Measurements from ENCODE around the gene OR8J3.
"Not testable (repeated sequence)": the region's sequence is repeated elsewhere in the genome, so short reads cannot be mapped to it uniquely, and the experiment has no call there.

OR8J3 gene
- total RNA-seq, result 0 reads per million in 3 donors

- H3K36me3 ChIP-seq (ENCODE audit: control insufficient read depth, insufficient read depth, low read length), result no peaks in the 10 kb centered on the region
- no peak within 1 kb of the TSS for H3K4me3 ChIP-seq (ENCODE audit: insufficient read depth, low read depth, low read length, poor library complexity, severe bottlenecking)
These were observed at the start of gene OR8J3 for GRCh38 chr11:56140151-56140661. TSS of gene OR8J3 (minus strand) at chr11:56140201. CDS start at chr11:56137718, 2,483 bp downstream.

GRCh38 chr11:56188602-56189001 lies 48.6 kb upstream of the OR8J3 start:
- DNase-seq, result no peak
- no peaks in the 10 kb centered on the region for H3K9me3 ChIP-seq (ENCODE audit: control insufficient read depth, low read length)
- H3K4me3 ChIP-seq (ENCODE audit: insufficient read depth, low read depth, low read length, poor library complexity, severe bottlenecking), result no peak overlapping the region
- H3K27ac ChIP-seq (ENCODE audit: insufficient read depth, low read length, poor library complexity, severe bottlenecking), result no peak overlapping the region
- H3K27me3 ChIP-seq (replicated peaks; ENCODE audit: control insufficient read depth, insufficient read depth, low read length, poor library complexity, severe bottlenecking), result no peaks in the 10 kb centered on the region
- H3K4me1 ChIP-seq (ENCODE audit: control insufficient read depth, insufficient read depth, low read length, poor library complexity, severe bottlenecking), result no peaks in the 10 kb centered on the region
- H3K36me3 ChIP-seq (ENCODE audit: control insufficient read depth, insufficient read depth, low read length), result no peaks in the 10 kb centered on the region

More at GRCh38 chr11:56140151-56140661, at the start of gene OR8J3:
- H3K9me3 ChIP-seq (ENCODE audit: control insufficient read depth, low read length), result no peaks in the 10 kb centered on the region
- no peaks in the 10 kb centered on the region for H3K27me3 ChIP-seq (replicated peaks; ENCODE audit: control insufficient read depth, insufficient read depth, low read length, poor library complexity, severe bottlenecking)
- no peaks in the 10 kb centered on the region for H3K4me1 ChIP-seq (ENCODE audit: control insufficient read depth, insufficient read depth, low read length, poor library complexity, severe bottlenecking)
- H3K27ac ChIP-seq (ENCODE audit: insufficient read depth, low read length, poor library complexity, severe bottlenecking), result no peak within 1 kb of the TSS
- no peak for DNase-seq

- Histone ChIP-seq H3K9me3 (ENCODE audit: control insufficient read depth, low read length) (no peaks in the 10 kb centered on the region), H3K4me3 (ENCODE audit: insufficient read depth, low read depth, low read length, poor library complexity, severe bottlenecking) (no peak overlapping the region), H3K36me3 (ENCODE audit: control insufficient read depth, insufficient read depth, low read length) (no peaks in the 10 kb centered on the region), H3K4me1 (ENCODE audit: control insufficient read depth, insufficient read depth, low read length, poor library complexity, severe bottlenecking) (no peaks in the 10 kb centered on the region), H3K27me3 (replicated peaks; ENCODE audit: control insufficient read depth, insufficient read depth, low read length, poor library complexity, severe bottlenecking) (no peaks in the 10 kb centered on the region), H3K27ac (ENCODE audit: insufficient read depth, low read length, poor library complexity, severe bottlenecking) (no peak overlapping the region)
- no peak for DNase-seq
These were observed 43.5 kb upstream of the OR8J3 start for GRCh38 chr11:56183459-56183858.

- Histone ChIP-seq H3K27ac (ENCODE audit: insufficient read depth, low read length, poor library complexity, severe bottlenecking) (no peak within 1 kb of the TSS), H3K9me3 (ENCODE audit: control insufficient read depth, low read length) (no peaks in the 10 kb centered on the region), H3K4me1 (ENCODE audit: control insufficient read depth, insufficient read depth, low read length, poor library complexity, severe bottlenecking) (no peaks in the 10 kb centered on the region), H3K36me3 (ENCODE audit: control insufficient read depth, insufficient read depth, low read length) (no peaks in the 10 kb centered on the region), H3K27me3 (replicated peaks; ENCODE audit: control insufficient read depth, insufficient read depth, low read length, poor library complexity, severe bottlenecking) (no peaks in the 10 kb centered on the region), H3K4me3 (ENCODE audit: insufficient read depth, low read depth, low read length, poor library complexity, severe bottlenecking) (no peak within 1 kb of the TSS)
- no peak for DNase-seq
These were observed 36.3 kb upstream of the OR8J3 start, which contains the start of gene OR5J2 for GRCh38 chr11:56176318-56176717. TSS of gene OR5J2 (plus strand) at chr11:56176618. CDS start at chr11:56176618, 0 bp downstream.

GRCh38 chr11:56172256-56172830 lies 32.3 kb upstream of the OR8J3 start:
- Histone ChIP-seq H3K4me1 (ENCODE audit: control insufficient read depth, insufficient read depth, low read length, poor library complexity, severe bottlenecking) (no peaks in the 10 kb centered on the region), H3K9me3 (ENCODE audit: control insufficient read depth, low read length) (no peaks in the 10 kb centered on the region), H3K27ac (ENCODE audit: insufficient read depth, low read length, poor library complexity, severe bottlenecking) (no peak overlapping the region), H3K36me3 (ENCODE audit: control insufficient read depth, insufficient read depth, low read length) (no peaks in the 10 kb centered on the region), H3K27me3 (replicated peaks; ENCODE audit: control insufficient read depth, insufficient read depth, low read length, poor library complexity, severe bottlenecking) (no peaks in the 10 kb centered on the region), H3K4me3 (ENCODE audit: insufficient read depth, low read depth, low read length, poor library complexity, severe bottlenecking) (no peak overlapping the region)
- no peak for DNase-seq

- no peaks in the 10 kb centered on the region for H3K4me1 ChIP-seq (ENCODE audit: control insufficient read depth, insufficient read depth, low read length, poor library complexity, severe bottlenecking)
- H3K36me3 ChIP-seq (ENCODE audit: control insufficient read depth, insufficient read depth, low read length), result no peaks in the 10 kb centered on the region
- no peaks in the 10 kb centered on the region for H3K9me3 ChIP-seq (ENCODE audit: control insufficient read depth, low read length)
- no peak overlapping the region for H3K4me3 ChIP-seq (ENCODE audit: insufficient read depth, low read depth, low read length, poor library complexity, severe bottlenecking)
- H3K27ac ChIP-seq (ENCODE audit: insufficient read depth, low read length, poor library complexity, severe bottlenecking), result no peak overlapping the region
- H3K27me3 ChIP-seq (replicated peaks; ENCODE audit: control insufficient read depth, insufficient read depth, low read length, poor library complexity, severe bottlenecking), result no peaks in the 10 kb centered on the region
- no peak for DNase-seq
These were observed 23.8 kb upstream of the OR8J3 start for GRCh38 chr11:56163804-56164203.

- Histone ChIP-seq H3K27me3 (replicated peaks; ENCODE audit: control insufficient read depth, insufficient read depth, low read length, poor library complexity, severe bottlenecking) (no peaks in the 10 kb centered on the region), H3K36me3 (ENCODE audit: control insufficient read depth, insufficient read depth, low read length) (no peaks in the 10 kb centered on the region), H3K4me1 (ENCODE audit: control insufficient read depth, insufficient read depth, low read length, poor library complexity, severe bottlenecking) (no peaks in the 10 kb centered on the region), H3K9me3 (ENCODE audit: control insufficient read depth, low read length) (no peaks in the 10 kb centered on the region), H3K4me3 (ENCODE audit: insufficient read depth, low read depth, low read length, poor library complexity, severe bottlenecking) (no peak within 1 kb of the TSS), H3K27ac (ENCODE audit: insufficient read depth, low read length, poor library complexity, severe bottlenecking) (no peak within 1 kb of the TSS)
- no peak for DNase-seq
These were observed 20.2 kb upstream of the OR8J3 start, which contains the start of gene OR8K5 for GRCh38 chr11:56160217-56160616. TSS of gene OR8K5 (minus strand) at chr11:56160317. CDS start at chr11:56160317, 0 bp downstream.

- Histone ChIP-seq H3K4me3 (ENCODE audit: insufficient read depth, low read depth, low read length, poor library complexity, severe bottlenecking) (no peak overlapping the region), H3K9me3 (ENCODE audit: control insufficient read depth, low read length) (no peaks in the 10 kb centered on the region), H3K27me3 (replicated peaks; ENCODE audit: control insufficient read depth, insufficient read depth, low read length, poor library complexity, severe bottlenecking) (no peaks in the 10 kb centered on the region), H3K4me1 (ENCODE audit: control insufficient read depth, insufficient read depth, low read length, poor library complexity, severe bottlenecking) (no peaks in the 10 kb centered on the region), H3K27ac (ENCODE audit: insufficient read depth, low read length, poor library complexity, severe bottlenecking) (no peak overlapping the region), H3K36me3 (ENCODE audit: control insufficient read depth, insufficient read depth, low read length) (no peaks in the 10 kb centered on the region)
- no peak for DNase-seq
These were observed 12.3 kb upstream of the OR8J3 start for GRCh38 chr11:56152333-56152732.

GRCh38 chr11:56151376-56151775 lies 11.4 kb upstream of the OR8J3 start:
- H3K4me3 ChIP-seq (ENCODE audit: insufficient read depth, low read depth, low read length, poor library complexity, severe bottlenecking), result no peak overlapping the region
- no peak overlapping the region for H3K27ac ChIP-seq (ENCODE audit: insufficient read depth, low read length, poor library complexity, severe bottlenecking)
- no peaks in the 10 kb centered on the region for H3K36me3 ChIP-seq (ENCODE audit: control insufficient read depth, insufficient read depth, low read length)
- H3K9me3 ChIP-seq (ENCODE audit: control insufficient read depth, low read length), result no peaks in the 10 kb centered on the region
- H3K27me3 ChIP-seq (replicated peaks; ENCODE audit: control insufficient read depth, insufficient read depth, low read length, poor library complexity, severe bottlenecking), result no peaks in the 10 kb centered on the region
- no peaks in the 10 kb centered on the region for H3K4me1 ChIP-seq (ENCODE audit: control insufficient read depth, insufficient read depth, low read length, poor library complexity, severe bottlenecking)
- DNase-seq, result no peak

- H3K4me1 ChIP-seq (ENCODE audit: control insufficient read depth, insufficient read depth, low read length, poor library complexity, severe bottlenecking); DNase-seq; H3K36me3 ChIP-seq (ENCODE audit: control insufficient read depth, insufficient read depth, low read length); H3K27ac ChIP-seq (ENCODE audit: insufficient read depth, low read length, poor library complexity, severe bottlenecking); H3K27me3 ChIP-seq (replicated peaks; ENCODE audit: control insufficient read depth, insufficient read depth, low read length, poor library complexity, severe bottlenecking); H3K9me3 ChIP-seq (ENCODE audit: control insufficient read depth, low read length); H3K4me3 ChIP-seq (ENCODE audit: insufficient read depth, low read depth, low read length, poor library complexity, severe bottlenecking): not testable (repeated sequence)
These were observed 3.7 kb upstream of the OR8J3 start for GRCh38 chr11:56143681-56144080.
